Keratinocyte (primary cell): ENCODE data around the gene COX8A. TPM values are rescaled to one million over a fixed set of nuclear protein-coding genes. Genes with fewer than 3 reads are reported as not detected.

Experiments used
- DNase-seq: peaks from one replicate; pipeline ENCODE4 v3.0.0-alpha.2; 2011; ENCODE audit warnings: low read depth, missing footprints, low spot score
- FAIRE-seq: peaks from 2 replicates; lab custom pipeline; 2011; peaks lifted over from hg19 to GRCh38; lab: Jason Lieb, UNC
- H2AFZ ChIP-seq: 2 replicates; pipeline ENCODE4 v1.6.0; 2012; ENCODE audit warnings: low read length, control low read depth, inconsistent platforms; ENCODE audit not compliant: control insufficient read depth
- H3K27ac ChIP-seq: 2 replicates; pipeline ENCODE4 v1.5.1; 2011; ENCODE audit warnings: low read length; ENCODE audit not compliant: control insufficient read depth, insufficient read depth
- H3K27me3 ChIP-seq: 3 replicates; pipeline ENCODE4 v1.6.0; 2011; ENCODE audit warnings: low read length; ENCODE audit not compliant: control insufficient read depth, insufficient read depth; ENCODE audit errors: extremely low read depth
- H3K36me3 ChIP-seq, 2 experiments: 2 replicates in 1 of 2; 3 replicates in 1 of 2; pipeline ENCODE4 v1.5.1; 2011; ENCODE audit warnings: low read length in 2 of 2, mild to moderate bottlenecking in 1 of 2; ENCODE audit not compliant: control insufficient read depth in 2 of 2, insufficient read depth in 2 of 2; ENCODE audit errors: extremely low read depth in 1 of 2
- H3K4me1 ChIP-seq: 3 replicates; pipeline ENCODE4 v1.5.1; 2011; ENCODE audit warnings: low read length; ENCODE audit not compliant: control insufficient read depth, insufficient read depth; ENCODE audit errors: extremely low read depth
- H3K4me2 ChIP-seq: 3 replicates; pipeline ENCODE4 v1.6.0; 2011; ENCODE audit warnings: low read depth, low read length; ENCODE audit not compliant: control insufficient read depth, insufficient read depth; ENCODE audit errors: extremely low read depth
- H3K4me3 ChIP-seq, 3 experiments: fragments of 200-600 bp in 1 of 3; sonication (generic) in 1 of 3; 2 replicates in 2 of 3; 3 replicates in 1 of 3; pipeline ENCODE4 v1.5.1; 2011 to 2016; ENCODE audit warnings: low read length in 3 of 3, mild to moderate bottlenecking in 3 of 3, control low read depth in 2 of 3, inconsistent platforms in 1 of 3, low read depth in 1 of 3, mixed read lengths in 1 of 3, mixed run types in 1 of 3, moderate library complexity in 1 of 3; ENCODE audit not compliant: control insufficient read depth in 2 of 3, insufficient read depth in 2 of 3; ENCODE audit errors: extremely low read depth in 1 of 3
- H3K79me2 ChIP-seq: 2 replicates; pipeline ENCODE4 v1.6.0; 2012; ENCODE audit warnings: low read length; ENCODE audit not compliant: control insufficient read depth, insufficient read depth
- H3K9ac ChIP-seq: 3 replicates; pipeline ENCODE4 v1.6.0; 2011; ENCODE audit warnings: low read length; ENCODE audit not compliant: control insufficient read depth, insufficient read depth; ENCODE audit errors: extremely low read depth
- H3K9me1 ChIP-seq: 3 replicates; pipeline ENCODE4 v1.6.0; 2011; ENCODE audit warnings: low read length; ENCODE audit not compliant: control insufficient read depth, insufficient read depth; ENCODE audit errors: extremely low read depth
- H3K9me3 ChIP-seq: 2 replicates; pipeline ENCODE4 v1.5.1; 2012; ENCODE audit warnings: low read depth, low read length; ENCODE audit not compliant: control insufficient read depth
- H4K20me1 ChIP-seq: 3 replicates; pipeline ENCODE4 v1.6.0; 2011; ENCODE audit warnings: low read length; ENCODE audit not compliant: control insufficient read depth, insufficient read depth; ENCODE audit errors: extremely low read depth
- EZH2 ChIP-seq: IDR thresholded peaks from one replicate; pipeline ENCODE4 v1.6.1; 2012; ENCODE audit warnings: inconsistent platforms, mild to moderate bottlenecking, low read length, moderate library complexity
- dilution Hi-C: fragments of 300-500 bp; cut with MboI; formaldehyde crosslinking; loops from one replicate; pipeline ENCODE4 v1.7.0; 2020; ENCODE audit warnings: low sequenced_read_pairs; ENCODE audit not compliant: extremely low pct_ligation_motif_present
- polyA plus RNA-seq, 5 experiments: library from polyadenylated mRNA; depleted of rRNA in 3 of 5; stranded (reverse) in 3 of 5; stranded (forward) in 1 of 5; unstranded in 1 of 5; fragments of >200 nt; gene quantifications; 1 replicate in 1 of 5; 2 replicates in 3 of 5; 3 replicates in 1 of 5; pipeline versions ENCODE4 v1.2.1 to v1.2.3, GENCODE V29; 2011 to 2012; ENCODE audit warnings: missing spikeins in 2 of 5, low read depth in 1 of 5, low replicate concordance in 1 of 5
- TF ChIP-seq, protein P1 (sequence below), 3 experiments: IDR thresholded peaks in 1 of 3; conservative IDR thresholded peaks in 1 of 3; optimal IDR thresholded peaks in 1 of 3; 2 replicates in 2 of 3; 3 replicates in 1 of 3; pipeline versions ENCODE3 to v1.5.1; 2011; ENCODE audit warnings: low read length in 3 of 3, mild to moderate bottlenecking in 3 of 3, moderate library complexity in 2 of 3, control low read depth in 1 of 3, inconsistent platforms in 1 of 3; ENCODE audit not compliant: insufficient read depth in 2 of 3; ENCODE audit errors: extremely low read depth in 1 of 3

COX8A gene
- polyA plus RNA-seq, 1 donor (not counting 4 experiments of a cell fraction or from before 2014, with no cell fraction given) = 159 TPM

DNA sequence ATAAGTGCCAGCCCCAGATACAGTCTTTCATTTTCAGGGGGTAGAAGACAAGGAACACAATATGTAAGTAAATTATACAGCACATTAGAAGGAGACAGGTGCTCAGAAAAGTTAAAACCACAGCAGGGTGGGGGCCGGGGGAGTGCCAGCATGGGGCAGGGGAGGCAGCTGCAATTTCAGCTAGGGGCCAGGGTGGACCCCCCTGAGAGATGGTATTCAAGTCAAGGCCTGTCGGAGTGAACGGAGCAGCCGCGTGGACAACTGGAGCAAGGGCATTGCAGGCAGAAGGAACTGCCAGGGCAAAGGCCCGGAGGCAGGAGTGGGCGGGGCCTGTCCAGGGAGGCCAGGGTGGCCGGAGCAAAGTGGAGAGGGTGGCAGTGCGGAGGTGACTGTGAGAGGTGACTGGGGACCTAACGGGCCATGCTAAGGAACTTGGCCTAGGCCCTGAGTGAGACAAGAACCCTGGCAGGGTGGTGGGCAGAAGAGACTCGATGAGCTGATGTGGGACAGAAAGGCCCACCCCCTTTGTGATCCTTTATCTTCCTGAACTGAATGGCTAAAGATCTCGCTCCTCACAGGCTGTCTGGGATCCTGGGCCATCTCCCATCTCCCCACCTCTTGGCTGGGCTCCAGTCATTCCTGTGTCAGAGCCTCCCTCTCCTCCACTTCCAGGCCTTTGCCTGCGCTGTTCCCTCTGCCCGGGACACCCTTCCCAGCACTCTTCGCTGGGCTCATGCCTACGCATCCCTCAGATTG lies 38.9 kb downstream of the COX8A start:
- Histone ChIP-seq H3K4me3 (no peak overlapping the region), H3K9ac (no peak overlapping the region), H3K27me3 (peaks cover 10% of the 10 kb centered on the region), H3K4me2 (no peak overlapping the region), H3K4me1 (no peaks in the 10 kb centered on the region), H4K20me1 (no peaks in the 10 kb centered on the region), H3K9me3 (no peaks in the 10 kb centered on the region), H3K9me1 (no peaks in the 10 kb centered on the region), H3K27ac (no peak overlapping the region), H3K79me2 (no peaks in the 10 kb centered on the region), H3K36me3 (no peaks in the 10 kb centered on the region), H2AFZ (no peak overlapping the region)
- TF ChIP-seq, protein P1, sequence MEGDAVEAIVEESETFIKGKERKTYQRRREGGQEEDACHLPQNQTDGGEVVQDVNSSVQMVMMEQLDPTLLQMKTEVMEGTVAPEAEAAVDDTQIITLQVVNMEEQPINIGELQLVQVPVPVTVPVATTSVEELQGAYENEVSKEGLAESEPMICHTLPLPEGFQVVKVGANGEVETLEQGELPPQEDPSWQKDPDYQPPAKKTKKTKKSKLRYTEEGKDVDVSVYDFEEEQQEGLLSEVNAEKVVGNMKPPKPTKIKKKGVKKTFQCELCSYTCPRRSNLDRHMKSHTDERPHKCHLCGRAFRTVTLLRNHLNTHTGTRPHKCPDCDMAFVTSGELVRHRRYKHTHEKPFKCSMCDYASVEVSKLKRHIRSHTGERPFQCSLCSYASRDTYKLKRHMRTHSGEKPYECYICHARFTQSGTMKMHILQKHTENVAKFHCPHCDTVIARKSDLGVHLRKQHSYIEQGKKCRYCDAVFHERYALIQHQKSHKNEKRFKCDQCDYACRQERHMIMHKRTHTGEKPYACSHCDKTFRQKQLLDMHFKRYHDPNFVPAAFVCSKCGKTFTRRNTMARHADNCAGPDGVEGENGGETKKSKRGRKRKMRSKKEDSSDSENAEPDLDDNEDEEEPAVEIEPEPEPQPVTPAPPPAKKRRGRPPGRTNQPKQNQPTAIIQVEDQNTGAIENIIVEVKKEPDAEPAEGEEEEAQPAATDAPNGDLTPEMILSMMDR (optimal IDR thresholded peaks at IDR 0.05 in 1 of 3, IDR thresholded peaks at IDR 0.05 in 1 of 3, conservative IDR thresholded peaks at IDR 0.05 in 1 of 3; ENCODE audit: extremely low read depth in 1 of 3, insufficient read depth in 2 of 3, low read length in 3 of 3) = no peak
- TF ChIP-seq EZH2 = no peak
- FAIRE-seq (no peak), DNase-seq (no peak)
- dilution Hi-C loops = no loop called here

DNA sequence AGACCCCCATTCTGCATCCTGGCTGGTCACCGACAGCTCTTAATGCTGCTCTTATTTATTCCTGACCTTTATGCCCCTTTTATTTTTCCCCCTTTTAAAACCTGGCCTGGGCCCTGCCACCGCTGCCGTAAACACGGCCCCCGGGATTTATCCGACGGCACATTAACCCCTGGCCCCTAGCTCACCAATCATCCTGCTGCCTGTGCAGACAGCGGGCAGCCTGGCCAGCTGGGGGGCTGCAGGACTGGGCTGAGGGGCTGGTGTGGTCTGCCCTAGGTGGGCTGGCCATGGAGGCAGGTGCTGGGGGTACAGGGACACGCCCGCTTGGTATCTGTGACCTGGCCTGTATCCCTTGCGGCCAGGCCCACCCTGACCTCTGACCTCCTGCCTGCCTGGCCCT lies 39.9 kb downstream of the COX8A start:
- no peaks in the 10 kb centered on the region for H3K4me1 ChIP-seq
- no peak overlapping the region for H3K9ac ChIP-seq
- no peaks in the 10 kb centered on the region for H4K20me1 ChIP-seq
- H3K4me2 ChIP-seq = no peak overlapping the region
- H3K9me3 ChIP-seq = no peaks in the 10 kb centered on the region
- dilution Hi-C loops = no loop called here
- no peak overlapping the region for H2AFZ ChIP-seq
- no peak overlapping the region for H3K4me3 ChIP-seq
- peaks cover 14% of the 10 kb centered on the region for H3K27me3 ChIP-seq
- no peak for DNase-seq
- H3K27ac ChIP-seq = no peak overlapping the region
- FAIRE-seq = no peak
- H3K9me1 ChIP-seq = no peaks in the 10 kb centered on the region
- H3K79me2 ChIP-seq = no peaks in the 10 kb centered on the region
- TF ChIP-seq, protein P1 (optimal IDR thresholded peaks at IDR 0.05 in 1 of 3, IDR thresholded peaks at IDR 0.05 in 1 of 3, conservative IDR thresholded peaks at IDR 0.05 in 1 of 3; ENCODE audit: extremely low read depth in 1 of 3, insufficient read depth in 2 of 3, low read length in 3 of 3) = no peak
- no peak for TF ChIP-seq EZH2
- no peaks in the 10 kb centered on the region for H3K36me3 ChIP-seq
